ENCODE results near the gene ERF.

ERF gene

GRCh38 chr19:42201489-42202289, 53.2 kb downstream of the ERF start:
- peak; percentile 36 to 48 (median 47) for DNase-seq
- Histone ChIP-seq H3K9me3 (ENCODE audit: control insufficient read depth, low read length) (no peaks in the 10 kb centered on the region), H3K4me3 (ENCODE audit: insufficient read depth, low read depth, low read length, poor library complexity, severe bottlenecking) (peak overlapping the region; percentile 27), H3K27me3 (replicated peaks; ENCODE audit: control insufficient read depth, insufficient read depth, low read length, poor library complexity, severe bottlenecking) (no peaks in the 10 kb centered on the region), H3K27ac (ENCODE audit: insufficient read depth, low read length, poor library complexity, severe bottlenecking) (peak overlapping the region; percentile 83), H3K36me3 (ENCODE audit: control insufficient read depth, insufficient read depth, low read length) (peaks cover 31% of the 10 kb centered on the region), H3K4me1 (ENCODE audit: control insufficient read depth, insufficient read depth, low read length, poor library complexity, severe bottlenecking) (peaks cover 78% of the 10 kb centered on the region)

- H3K27ac ChIP-seq (ENCODE audit: insufficient read depth, low read length, poor library complexity, severe bottlenecking), result peak overlapping the region; percentile 83
- no peaks in the 10 kb centered on the region for H3K27me3 ChIP-seq (replicated peaks; ENCODE audit: control insufficient read depth, insufficient read depth, low read length, poor library complexity, severe bottlenecking)
- DNase-seq, result no peak
- H3K4me1 ChIP-seq (ENCODE audit: control insufficient read depth, insufficient read depth, low read length, poor library complexity, severe bottlenecking), result peaks cover 88% of the 10 kb centered on the region
- no peaks in the 10 kb centered on the region for H3K9me3 ChIP-seq (ENCODE audit: control insufficient read depth, low read length)
- peaks cover 21% of the 10 kb centered on the region for H3K36me3 ChIP-seq (ENCODE audit: control insufficient read depth, insufficient read depth, low read length)
- H3K4me3 ChIP-seq (ENCODE audit: insufficient read depth, low read depth, low read length, poor library complexity, severe bottlenecking), result peak overlapping the region; percentile 30
Observed at GRCh38 chr19:42200116-42200715, 54.7 kb downstream of the ERF start.

- Histone ChIP-seq H3K9me3 (ENCODE audit: control insufficient read depth, low read length) (no peaks in the 10 kb centered on the region), H3K36me3 (ENCODE audit: control insufficient read depth, insufficient read depth, low read length) (peaks cover 15% of the 10 kb centered on the region), H3K4me1 (ENCODE audit: control insufficient read depth, insufficient read depth, low read length, poor library complexity, severe bottlenecking) (peaks cover 87% of the 10 kb centered on the region), H3K27me3 (replicated peaks; ENCODE audit: control insufficient read depth, insufficient read depth, low read length, poor library complexity, severe bottlenecking) (no peaks in the 10 kb centered on the region), H3K27ac (ENCODE audit: insufficient read depth, low read length, poor library complexity, severe bottlenecking) (peak overlapping the region; percentile 83), H3K4me3 (ENCODE audit: insufficient read depth, low read depth, low read length, poor library complexity, severe bottlenecking) (peak overlapping the region; percentile 30)
- peak; percentile 38 to 46 (median 45) for DNase-seq
Observed at GRCh38 chr19:42199440-42200115, 55.4 kb downstream of the ERF start.

GRCh38 chr19:42198676-42199439, 56.1 kb downstream of the ERF start:
- peaks cover 10% of the 10 kb centered on the region for H3K36me3 ChIP-seq (ENCODE audit: control insufficient read depth, insufficient read depth, low read length)
- peaks cover 80% of the 10 kb centered on the region for H3K4me1 ChIP-seq (ENCODE audit: control insufficient read depth, insufficient read depth, low read length, poor library complexity, severe bottlenecking)
- DNase-seq, result peak; percentile 73 to 76 (median 75)
- peak overlapping the region; percentile 30 for H3K4me3 ChIP-seq (ENCODE audit: insufficient read depth, low read depth, low read length, poor library complexity, severe bottlenecking)
- no peaks in the 10 kb centered on the region for H3K9me3 ChIP-seq (ENCODE audit: control insufficient read depth, low read length)
- peak overlapping the region; percentile 83 for H3K27ac ChIP-seq (ENCODE audit: insufficient read depth, low read length, poor library complexity, severe bottlenecking)
- no peaks in the 10 kb centered on the region for H3K27me3 ChIP-seq (replicated peaks; ENCODE audit: control insufficient read depth, insufficient read depth, low read length, poor library complexity, severe bottlenecking)
